SK-N-SH treated with all-trans-retinoic acid at 6 μM for 48 hours (cell line): ENCODE results near the gene PRMT9.

ENCODE experiments used
- BACH2 ChIP-seq: fragments of 250-450 bp; sonication (Bioruptor Pico); IDR thresholded peaks from 2 replicates; pipeline ENCODE4 v1.9.0; 2021; ENCODE audit warnings: mild to moderate bottlenecking, borderline replicate concordance
- CSDC2 ChIP-seq: fragments of 250-450 bp; sonication (Bioruptor Pico); IDR thresholded peaks from 2 replicates; pipeline ENCODE4 v1.5.0; 2020; ENCODE audit warnings: mild to moderate bottlenecking, moderate library complexity
- PATZ1 ChIP-seq: fragments of 250-450 bp; sonication (Bioruptor Pico); IDR thresholded peaks from 2 replicates; pipeline ENCODE4 v1.8.0; 2020; ENCODE audit warnings: mild to moderate bottlenecking, moderate library complexity, borderline replicate concordance
- TSHZ2 ChIP-seq: fragments of 250-450 bp; sonication (Bioruptor Pico); IDR thresholded peaks from 2 replicates; pipeline ENCODE4 v1.5.0; 2020; ENCODE audit warnings: mild to moderate bottlenecking, moderate library complexity
- ZC3H10 ChIP-seq: fragments of 250-450 bp; sonication (Bioruptor Pico); IDR thresholded peaks from 2 replicates; pipeline ENCODE4 v1.5.1; 2021; ENCODE audit warnings: mild to moderate bottlenecking, moderate library complexity
- ZNF565 ChIP-seq: fragments of 450-650 bp; formaldehyde crosslinking; conservative IDR thresholded peaks from 2 replicates; pipeline ENCODE4 v1.5.0; 2020; ENCODE audit warnings: low read depth, mild to moderate bottlenecking, moderate library complexity
- TF ChIP-seq, protein P1 (sequence below): fragments of 250-450 bp; sonication (Bioruptor Pico); IDR thresholded peaks from 2 replicates; pipeline ENCODE4 v1.5.1; 2020; ENCODE audit warnings: low read depth, mild to moderate bottlenecking, moderate library complexity
- TF ChIP-seq, protein P2 (sequence below): fragments of 250-450 bp; sonication (Bioruptor Pico); IDR thresholded peaks from 2 replicates; pipeline ENCODE4 v1.5.1; 2021; ENCODE audit warnings: mild to moderate bottlenecking, moderate library complexity

DNA sequence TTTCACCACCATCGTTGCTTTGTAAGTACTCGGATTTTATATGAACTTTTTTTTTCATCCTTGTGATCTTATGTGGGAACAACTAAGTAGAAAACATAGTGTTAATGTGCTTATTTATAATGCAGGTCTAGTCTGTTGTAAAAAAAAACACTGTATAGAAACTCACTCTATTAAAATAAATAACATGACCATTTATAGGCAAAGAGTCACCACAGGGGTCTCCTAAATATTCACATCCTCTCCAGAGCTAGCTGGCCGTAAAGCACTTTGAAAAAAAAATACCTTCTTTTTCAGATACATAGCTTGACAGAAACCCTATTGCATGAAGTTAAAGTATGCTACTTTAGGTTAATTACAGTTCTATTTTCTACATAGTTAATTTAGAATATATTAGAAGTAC, 55.5 kb downstream of the PRMT9 start:
- TF ChIP-seq TSHZ2 (CRISPR knock-in tag) (no peak), BACH2 (CRISPR knock-in tag) (no peak), ZC3H10 (CRISPR knock-in tag) (no peak), PATZ1 (CRISPR knock-in tag) (no peak), ZNF565 (no peak), CSDC2 (no peak)
- TF ChIP-seq, protein P1, sequence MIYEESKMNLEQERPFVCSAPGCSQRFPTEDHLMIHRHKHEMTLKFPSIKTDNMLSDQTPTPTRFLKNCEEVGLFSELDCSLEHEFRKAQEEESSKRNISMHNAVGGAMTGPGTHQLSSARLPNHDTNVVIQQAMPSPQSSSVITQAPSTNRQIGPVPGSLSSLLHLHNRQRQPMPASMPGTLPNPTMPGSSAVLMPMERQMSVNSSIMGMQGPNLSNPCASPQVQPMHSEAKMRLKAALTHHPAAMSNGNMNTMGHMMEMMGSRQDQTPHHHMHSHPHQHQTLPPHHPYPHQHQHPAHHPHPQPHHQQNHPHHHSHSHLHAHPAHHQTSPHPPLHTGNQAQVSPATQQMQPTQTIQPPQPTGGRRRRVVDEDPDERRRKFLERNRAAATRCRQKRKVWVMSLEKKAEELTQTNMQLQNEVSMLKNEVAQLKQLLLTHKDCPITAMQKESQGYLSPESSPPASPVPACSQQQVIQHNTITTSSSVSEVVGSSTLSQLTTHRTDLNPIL = no peak
- TF ChIP-seq, protein P2, sequence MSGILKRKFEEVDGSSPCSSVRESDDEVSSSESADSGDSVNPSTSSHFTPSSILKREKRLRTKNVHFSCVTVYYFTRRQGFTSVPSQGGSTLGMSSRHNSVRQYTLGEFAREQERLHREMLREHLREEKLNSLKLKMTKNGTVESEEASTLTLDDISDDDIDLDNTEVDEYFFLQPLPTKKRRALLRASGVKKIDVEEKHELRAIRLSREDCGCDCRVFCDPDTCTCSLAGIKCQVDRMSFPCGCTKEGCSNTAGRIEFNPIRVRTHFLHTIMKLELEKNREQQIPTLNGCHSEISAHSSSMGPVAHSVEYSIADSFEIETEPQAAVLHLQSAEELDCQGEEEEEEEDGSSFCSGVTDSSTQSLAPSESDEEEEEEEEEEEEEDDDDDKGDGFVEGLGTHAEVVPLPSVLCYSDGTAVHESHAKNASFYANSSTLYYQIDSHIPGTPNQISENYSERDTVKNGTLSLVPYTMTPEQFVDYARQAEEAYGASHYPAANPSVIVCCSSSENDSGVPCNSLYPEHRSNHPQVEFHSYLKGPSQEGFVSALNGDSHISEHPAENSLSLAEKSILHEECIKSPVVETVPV (CRISPR knock-in tag) = no peak
